ENCODE results near the gene CGNL1.

- TF ChIP-seq GABPA (IDR thresholded peaks at IDR 0.05; ENCODE audit: low read depth) (no peak), CTCF (IDR thresholded peaks at IDR 0.05; ENCODE audit: insufficient read depth, low read length) (no peak), POLR2AphosphoS5 (IDR thresholded peaks at IDR 0.05; ENCODE audit: low read depth) (no peak)
Measured at GRCh38 chr15:57565311-57565710, 189.0 kb downstream of the CGNL1 start.

Data from HL-60 (cell line).